Ammon's horn (tissue), 1 donor: ENCODE results near the gene DDX41.

Experiments used
- DNase-seq: peaks from one replicate; pipeline ENCODE4 v3.0.0-alpha.2; 2016; ENCODE audit warnings: low spot score

Gene DDX41

DNA sequence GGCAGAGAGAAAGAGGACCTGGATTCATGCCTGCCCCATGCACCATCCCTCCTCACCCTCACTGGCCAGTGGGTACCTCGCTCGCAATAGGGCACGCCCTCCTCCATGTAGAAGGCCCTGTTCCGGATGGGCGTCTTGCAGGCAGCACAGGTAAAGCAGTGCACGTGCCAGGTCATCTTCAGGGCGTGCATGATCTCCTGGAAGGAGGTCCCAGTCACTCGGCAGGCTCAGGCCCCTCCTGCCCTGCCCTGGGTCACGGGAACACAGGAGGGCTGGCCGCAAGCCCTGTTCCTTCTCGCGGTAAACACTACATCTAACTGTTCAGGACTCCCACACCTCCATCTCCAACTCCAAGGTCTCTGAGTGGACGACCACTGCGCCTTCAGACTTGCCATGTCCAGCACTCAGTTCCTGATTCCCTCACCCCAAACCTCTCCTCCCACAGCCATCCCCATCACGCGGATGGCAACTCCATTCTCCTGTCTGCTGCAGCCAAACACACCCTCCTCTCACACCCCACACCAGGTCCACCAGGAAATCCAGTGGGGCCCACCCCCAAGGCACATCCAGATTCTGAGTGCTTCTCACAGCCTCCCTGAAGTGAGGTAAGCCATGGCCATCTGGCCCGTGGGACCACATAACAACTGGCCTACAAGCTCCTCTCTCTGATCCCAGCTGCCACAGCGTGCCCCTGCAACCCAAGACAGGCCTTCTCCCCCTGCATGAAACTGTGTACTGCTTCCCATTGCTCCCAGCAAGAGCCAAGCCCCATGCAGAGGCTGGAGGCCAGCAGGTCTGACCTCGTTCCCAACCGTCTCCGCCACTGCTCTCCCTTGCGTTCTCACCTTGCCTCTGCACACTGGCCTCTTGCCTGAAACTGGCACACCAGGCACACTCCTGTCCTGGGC lies 32.5 kb downstream of the DDX41 start:
- no peak for DNase-seq

- DNase-seq = no peak
Measured at GRCh38 chr5:177483042-177483441, 33.7 kb downstream of the DDX41 start.

DNA sequence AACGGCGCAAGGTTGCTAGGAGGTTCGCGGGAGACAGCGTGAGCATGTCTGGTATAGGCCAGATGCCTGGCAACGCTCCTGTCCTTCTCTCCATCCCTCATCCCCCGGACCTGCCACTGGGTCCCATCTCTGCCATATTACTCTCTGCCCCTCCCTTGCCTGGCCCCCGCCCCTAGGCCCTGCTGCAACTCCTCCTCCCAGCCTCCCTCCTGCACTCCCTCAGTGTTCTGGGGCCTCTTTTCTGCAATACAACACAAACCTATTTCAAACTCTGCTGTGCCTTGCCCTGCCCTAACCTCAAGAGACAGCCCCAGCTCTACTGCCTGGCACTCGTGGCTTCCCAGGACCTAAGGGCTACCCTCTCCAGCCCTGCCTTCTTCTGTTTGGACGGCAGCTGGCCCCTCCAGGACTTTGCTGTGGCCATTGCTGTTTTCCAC lies 34.4 kb downstream of the DDX41 start:
- DNase-seq = no peak

GRCh38 chr5:177479774-177480173 lies 37.0 kb downstream of the DDX41 start:
- no peak for DNase-seq

GRCh38 chr5:177478711-177479646 lies 37.8 kb downstream of the DDX41 start:
- peak; percentile 59 for DNase-seq

- DNase-seq = no peak
Measured at GRCh38 chr5:177477701-177478477, 38.9 kb downstream of the DDX41 start.

GRCh38 chr5:177476531-177477233 lies 40.1 kb downstream of the DDX41 start:
- DNase-seq = no peak

DNA sequence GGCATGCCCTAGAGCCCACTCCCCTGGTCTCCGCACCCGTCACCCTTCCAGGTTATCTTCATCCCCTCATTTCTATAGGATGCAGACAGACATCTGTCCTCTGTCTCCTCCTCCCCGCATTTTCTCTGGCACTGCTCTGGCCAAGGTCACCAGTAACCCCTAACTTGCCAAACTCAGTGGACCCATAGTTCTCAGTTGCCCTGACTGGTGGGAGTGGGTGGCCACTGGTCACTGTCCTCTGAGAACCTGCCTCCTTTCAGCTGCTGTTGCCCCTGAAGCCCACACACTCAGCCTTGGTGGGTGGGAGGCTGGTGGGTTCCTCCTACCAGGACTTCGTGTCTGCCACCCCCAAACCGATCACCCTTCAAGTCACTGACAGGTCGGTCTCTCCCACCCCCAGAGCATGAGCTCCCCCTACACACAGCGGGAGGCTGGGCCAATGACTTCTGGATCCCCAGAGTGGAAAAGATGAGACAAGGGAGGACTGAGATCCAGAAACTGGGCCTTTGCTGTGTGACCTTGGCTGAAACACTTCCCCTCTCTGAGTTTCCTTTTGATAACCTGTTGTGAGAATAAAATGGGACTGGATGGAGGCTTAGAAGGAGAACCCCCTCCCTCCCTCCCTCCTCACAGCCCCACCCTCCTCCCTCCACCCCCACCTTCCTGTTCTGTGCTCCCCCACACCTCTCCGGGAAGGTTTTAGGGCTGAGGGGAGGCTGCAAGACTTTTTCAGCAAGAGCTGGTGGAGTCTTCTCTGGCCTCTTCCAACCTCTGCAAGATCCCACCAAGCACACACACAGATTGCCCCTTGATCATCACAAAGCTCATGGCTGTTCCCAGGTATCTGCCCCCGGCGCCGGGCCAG lies 41.0 kb downstream of the DDX41 start:
- no peak for DNase-seq

DNA sequence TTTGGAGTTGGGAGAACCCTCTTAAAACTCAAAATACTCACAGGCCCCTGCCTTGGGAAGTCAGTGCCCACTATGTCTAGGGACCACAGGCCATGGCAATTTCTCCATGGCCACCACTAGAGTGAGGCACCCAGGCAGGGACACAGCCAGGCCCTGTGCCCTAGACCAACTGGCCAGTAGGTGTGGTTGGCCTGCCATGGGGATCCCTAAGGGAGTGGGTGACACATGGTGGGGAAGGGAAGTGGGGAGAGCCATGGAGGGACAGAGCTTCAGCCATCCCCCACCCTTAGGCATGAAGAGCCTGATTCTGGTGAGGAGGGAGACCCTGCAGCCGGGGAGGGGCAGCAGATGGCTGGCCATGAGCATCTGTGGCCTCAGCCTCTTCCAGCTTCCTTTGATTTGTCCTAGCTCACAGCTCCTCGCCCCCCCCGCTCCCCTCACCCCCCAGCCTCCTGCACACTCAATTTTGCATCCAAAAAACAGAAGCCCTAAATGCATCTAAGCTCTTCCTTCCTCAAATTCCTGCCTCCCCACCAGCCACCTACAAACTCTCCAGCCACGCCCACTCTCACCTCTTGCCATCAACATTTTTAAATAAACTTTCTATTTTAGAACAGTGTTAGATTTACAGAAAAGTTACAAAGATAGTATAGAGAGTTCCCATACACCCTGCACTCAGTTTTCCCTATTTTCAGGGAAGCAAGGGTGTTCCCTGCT lies 41.8 kb downstream of the DDX41 start:
- no peak for DNase-seq

DNA sequence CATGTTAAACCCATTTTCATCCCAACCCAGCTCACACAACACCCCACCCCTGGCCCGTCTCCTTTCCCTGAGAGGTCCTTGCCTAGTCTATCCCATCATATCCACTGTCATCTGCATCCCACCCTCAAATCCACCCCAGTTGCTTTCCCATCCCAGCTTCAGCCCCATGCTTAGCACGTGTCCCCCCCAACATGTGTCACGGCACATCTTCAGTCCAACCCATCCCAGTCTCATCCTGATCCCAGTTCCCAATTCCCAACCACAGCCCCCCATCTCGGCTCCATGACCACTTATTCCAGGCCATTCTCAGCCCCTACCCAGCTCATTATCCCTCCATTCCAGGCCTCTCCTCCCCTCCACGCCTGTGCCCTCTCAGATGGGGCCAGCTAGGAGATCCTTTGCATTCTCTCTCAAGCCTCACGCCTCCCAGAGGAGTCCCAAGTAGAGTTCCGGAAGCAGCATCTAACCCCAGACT lies 42.7 kb downstream of the DDX41 start:
- no peak for DNase-seq

DNA sequence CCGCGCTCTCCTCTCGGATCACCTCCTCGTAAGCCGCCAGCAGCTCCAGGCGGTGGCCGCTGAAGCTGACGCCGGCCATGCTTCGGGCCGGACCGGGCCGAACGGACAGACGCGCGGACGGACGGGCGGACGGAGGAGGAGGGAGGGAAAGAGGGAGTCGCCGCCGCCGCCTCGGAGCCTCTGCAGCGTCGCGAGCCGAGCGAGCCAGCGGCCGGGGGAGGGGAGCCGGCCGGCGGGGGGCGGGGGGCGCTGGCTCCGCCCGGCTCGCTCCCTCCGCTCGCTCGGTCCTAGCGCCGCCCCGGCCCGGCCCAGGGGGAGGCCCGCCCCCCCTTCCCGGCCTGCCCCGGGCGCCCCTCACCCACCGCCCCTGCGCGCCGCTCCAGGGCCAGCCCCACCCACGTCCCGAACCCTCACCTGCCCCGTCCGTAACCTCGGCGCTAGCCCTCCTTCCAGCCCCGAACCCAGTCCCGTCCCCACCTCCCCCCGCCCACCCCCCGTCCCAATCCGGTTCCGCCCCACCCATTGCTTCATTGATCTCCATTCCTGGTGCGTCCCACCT lies 43.2 kb downstream of the DDX41 start, which contains the start of gene DBN1:
Gene DBN1 (minus strand): TSS at position 192 of the 559 bp plus-strand sequence. CDS start 113 bp downstream, at position 79.
- DNase-seq = no peak

DNA sequence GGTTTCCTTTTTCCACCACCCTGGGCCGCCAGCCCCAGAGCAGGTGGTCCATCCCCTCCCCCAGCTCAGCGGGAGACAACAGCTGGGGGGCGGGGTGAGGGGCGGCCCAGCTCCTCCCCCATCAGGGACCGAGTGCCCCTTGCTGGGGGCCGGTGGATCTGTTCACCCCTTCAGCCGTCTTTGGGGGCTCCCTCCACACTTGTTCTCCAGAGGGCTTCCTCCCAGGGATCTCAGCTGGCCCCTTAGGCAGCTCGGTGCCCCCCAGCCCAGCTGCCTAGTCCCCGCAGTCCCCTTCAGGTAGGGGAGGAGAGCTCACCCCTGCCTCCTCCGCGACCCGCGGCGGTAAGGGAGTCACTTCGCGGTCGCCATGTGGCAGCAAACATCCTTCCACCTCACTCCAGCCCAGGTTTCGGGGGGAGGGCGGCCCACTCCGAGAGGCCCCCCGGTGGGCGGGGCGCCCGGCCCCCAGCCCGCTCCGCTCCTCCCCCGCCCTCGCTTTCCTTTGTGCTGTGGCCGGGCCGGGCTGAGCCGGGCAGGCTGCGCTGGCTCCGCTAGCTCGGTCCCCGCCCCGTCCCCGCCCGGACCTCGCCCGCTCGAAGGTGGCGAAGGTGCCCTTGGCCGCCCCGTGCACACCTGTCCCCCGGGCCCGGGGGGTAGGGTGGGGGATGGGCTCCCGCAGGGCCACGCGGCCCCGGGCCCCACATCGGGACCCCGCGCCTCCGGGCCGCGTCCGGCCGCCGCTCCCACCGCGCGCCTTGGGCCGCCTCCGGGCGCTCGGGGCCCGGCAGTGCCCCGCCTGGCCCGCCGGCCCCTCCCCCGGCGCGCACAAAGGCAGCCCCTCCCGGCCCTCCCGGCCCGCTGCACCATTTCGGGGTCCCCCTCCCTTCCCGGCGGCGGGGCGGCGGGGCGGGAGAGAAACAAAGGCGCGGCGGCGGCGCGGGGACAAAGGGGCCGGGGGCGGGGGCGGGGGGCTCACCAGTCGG lies 44.0 kb downstream of the DDX41 start:
- no peak for DNase-seq

DNA sequence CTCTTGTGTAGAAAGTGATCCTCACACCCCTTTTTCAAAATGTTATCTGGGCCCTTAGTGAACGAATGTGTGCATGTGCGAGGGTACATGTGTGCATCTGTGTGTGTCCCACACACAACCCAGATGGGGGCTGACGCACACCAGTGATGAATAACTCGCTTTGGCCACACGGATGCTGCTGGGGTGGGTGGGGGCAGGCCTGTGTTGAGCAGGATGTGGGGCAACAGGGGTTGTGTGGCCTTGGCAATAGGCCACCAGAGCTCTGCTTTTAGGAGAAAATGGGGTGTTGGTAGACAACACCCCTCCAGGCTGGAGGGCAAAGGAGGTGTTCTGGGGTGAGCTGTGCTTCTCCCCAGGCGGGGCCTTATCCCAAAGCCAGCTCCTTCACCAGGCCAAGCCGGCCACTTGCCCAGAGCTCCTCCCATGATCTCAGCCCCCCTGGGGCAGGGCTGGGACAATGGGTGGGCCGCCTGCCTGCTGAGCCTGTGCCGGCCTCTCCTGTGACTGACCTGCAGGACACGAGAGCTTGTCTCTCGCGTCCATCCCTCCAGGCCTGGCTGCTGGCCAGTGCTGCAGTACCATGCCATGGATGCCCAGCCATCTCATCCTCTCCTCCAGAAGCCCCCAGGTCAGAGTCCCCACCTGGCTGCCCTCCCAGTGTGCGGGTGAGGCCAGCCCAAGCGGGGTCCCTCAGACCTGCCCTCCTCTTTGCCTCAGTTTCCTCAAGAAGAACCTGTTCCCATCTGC lies 45.0 kb downstream of the DDX41 start:
- DNase-seq = no peak

- DNase-seq = no peak
Measured at GRCh38 chr5:177470759-177471536, 45.8 kb downstream of the DDX41 start.

DNA sequence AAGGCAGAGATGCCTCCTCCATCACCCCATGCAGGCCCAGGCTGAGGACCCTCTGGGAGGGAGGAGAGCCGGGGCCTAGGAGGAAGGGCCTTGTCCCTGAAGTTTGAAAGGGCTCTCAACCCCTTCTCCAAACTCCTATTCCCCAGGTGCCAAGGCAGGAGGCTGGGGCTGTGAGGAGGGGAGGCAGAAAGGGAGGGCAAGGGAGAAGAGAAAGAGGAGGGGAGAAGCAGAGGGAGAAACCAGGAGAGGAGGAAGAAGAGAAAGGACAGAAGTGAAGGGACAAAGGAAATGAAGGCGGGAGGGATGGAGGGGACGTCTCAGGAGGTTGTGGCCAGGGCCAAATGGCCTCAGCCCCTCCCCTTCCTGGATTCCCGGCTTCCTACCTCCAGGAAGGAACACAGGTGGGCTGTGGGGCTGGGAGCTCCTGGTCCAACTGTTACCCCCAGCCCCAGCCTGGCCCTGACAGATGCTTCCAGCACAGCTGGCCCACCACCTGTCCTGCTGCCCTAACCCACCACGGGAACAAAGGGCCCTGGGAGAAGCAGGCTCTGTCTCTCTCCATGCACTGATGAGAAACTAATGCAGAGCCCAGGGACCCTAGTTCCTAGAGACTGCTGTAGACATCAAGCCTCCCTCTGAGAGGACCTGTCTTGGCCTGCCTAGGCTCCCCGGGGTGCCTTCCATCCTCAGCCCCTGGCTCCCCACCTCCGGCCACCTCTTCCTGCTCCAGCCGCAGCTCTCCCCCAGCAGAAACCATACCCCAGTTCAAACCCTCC lies 46.8 kb downstream of the DDX41 start:
- DNase-seq = no peak
